Mesenchymal stem cell (in vitro differentiated cells and primary cell): ENCODE data around the gene CDKN1C.

Experiments used
- DNase-seq: peaks from one replicate; pipeline ENCODE4 v3.0.0-alpha.2; 2013
- H2AFZ ChIP-seq: one replicate; pipeline ENCODE4 v1.6.1; 2013; ENCODE audit warnings: low read depth, mild to moderate bottlenecking, control low read depth, inconsistent platforms, low read length, moderate library complexity
- H2AK5ac ChIP-seq: 2 replicates; pipeline ENCODE4 v1.6.1; 2013; ENCODE audit warnings: low read length, moderate library complexity, mild to moderate bottlenecking, inconsistent platforms; ENCODE audit not compliant: severe bottlenecking
- H2BK120ac ChIP-seq: one replicate; pipeline ENCODE4 v1.6.1; 2013; ENCODE audit warnings: low read depth, mild to moderate bottlenecking, inconsistent platforms, low read length, moderate library complexity
- H2BK12ac ChIP-seq, 2 experiments: one replicate each; pipeline ENCODE4 v1.6.1; 2013; ENCODE audit warnings: inconsistent platforms in 2 of 2, low read length in 2 of 2, mild to moderate bottlenecking in 2 of 2, moderate library complexity in 2 of 2, control low read depth in 1 of 2
- H2BK15ac ChIP-seq: one replicate; pipeline ENCODE4 v1.6.1; 2013; ENCODE audit warnings: mild to moderate bottlenecking, low read depth, inconsistent platforms; ENCODE audit not compliant: poor library complexity, severe bottlenecking
- H2BK5ac ChIP-seq: 2 replicates; pipeline ENCODE4 v1.6.1; 2013; ENCODE audit warnings: low read depth, mild to moderate bottlenecking, low read length, control low read depth, inconsistent platforms; ENCODE audit not compliant: poor library complexity, severe bottlenecking
- H3K14ac ChIP-seq, 2 experiments: one replicate each; pipeline ENCODE4 v1.6.1; 2013; ENCODE audit warnings: inconsistent platforms in 2 of 2, low read length in 2 of 2, control low read depth in 1 of 2, mild to moderate bottlenecking in 1 of 2, moderate library complexity in 1 of 2
- H3K18ac ChIP-seq, 2 experiments: one replicate each; pipeline ENCODE4 v1.6.1; 2013; ENCODE audit warnings: inconsistent platforms in 2 of 2, low read length in 2 of 2, control low read depth in 1 of 2, low read depth in 1 of 2, mild to moderate bottlenecking in 1 of 2
- H3K23ac ChIP-seq, 2 experiments: one replicate each; pipeline ENCODE4 v1.6.1; 2013; ENCODE audit warnings: inconsistent platforms in 2 of 2, low read length in 2 of 2, mild to moderate bottlenecking in 2 of 2, moderate library complexity in 2 of 2, control low read depth in 1 of 2
- H3K27ac ChIP-seq: 2 replicates; pipeline ENCODE4 v1.5.1; 2013; ENCODE audit warnings: mild to moderate bottlenecking, moderate library complexity, low read length, control low read depth, inconsistent platforms; ENCODE audit not compliant: poor library complexity, severe bottlenecking
- H3K27me3 ChIP-seq, 2 experiments: 2 replicates each; pipeline versions ENCODE4 v1.6.1 to v1.7.0; 2013; ENCODE audit warnings: low read length in 2 of 2, mild to moderate bottlenecking in 2 of 2, moderate library complexity in 2 of 2, control low read depth in 1 of 2, inconsistent platforms in 1 of 2; ENCODE audit not compliant: control insufficient read depth in 1 of 2, insufficient read depth in 1 of 2
- H3K36me3 ChIP-seq, 2 experiments: 2 replicates each; pipeline versions ENCODE4 v1.6.1 to v1.7.0; 2013; ENCODE audit warnings: low read length in 2 of 2, control low read depth in 1 of 2, inconsistent platforms in 1 of 2, low read depth in 1 of 2, mild to moderate bottlenecking in 1 of 2; ENCODE audit not compliant: insufficient read depth in 2 of 2, control insufficient read depth in 1 of 2
- H3K4ac ChIP-seq, 2 experiments: one replicate each; pipeline ENCODE4 v1.6.1; 2013; ENCODE audit warnings: inconsistent platforms in 2 of 2, low read length in 2 of 2, mild to moderate bottlenecking in 2 of 2, moderate library complexity in 2 of 2, control low read depth in 1 of 2, low read depth in 1 of 2
- H3K4me1 ChIP-seq: 2 replicates; pipeline ENCODE4 v1.6.1; 2013; ENCODE audit warnings: low read depth, low read length, control low read depth; ENCODE audit not compliant: control insufficient read depth, insufficient read depth
- H3K4me2 ChIP-seq: 2 replicates; pipeline ENCODE4 v1.6.1; 2013; ENCODE audit warnings: low read length, mild to moderate bottlenecking, inconsistent platforms; ENCODE audit not compliant: poor library complexity, severe bottlenecking
- H3K4me3 ChIP-seq, 2 experiments: 2 replicates each; pipeline versions ENCODE4 v1.5.1 to v1.7.0; 2013; ENCODE audit warnings: low read length in 2 of 2, mild to moderate bottlenecking in 2 of 2, control low read depth in 1 of 2, low read depth in 1 of 2; ENCODE audit not compliant: insufficient read depth in 1 of 2
- H3K79me1 ChIP-seq: replicated peaks from 2 replicates; pipeline ENCODE4 v1.6.1; 2013; ENCODE audit warnings: mild to moderate bottlenecking, control low read depth, low read length, inconsistent platforms; ENCODE audit not compliant: poor library complexity, severe bottlenecking
- H3K9ac ChIP-seq: 2 replicates; pipeline ENCODE4 v1.7.0; 2013; ENCODE audit warnings: mild to moderate bottlenecking, low read length, moderate library complexity
- H3K9me3 ChIP-seq: 2 replicates; pipeline ENCODE4 v1.7.0; 2013; ENCODE audit warnings: mild to moderate bottlenecking, low read length; ENCODE audit not compliant: control insufficient read depth
- H4K8ac ChIP-seq: one replicate; pipeline ENCODE4 v1.6.1; 2013; ENCODE audit warnings: inconsistent platforms, mild to moderate bottlenecking, low read length, moderate library complexity
- H4K91ac ChIP-seq: one replicate; pipeline ENCODE4 v1.6.1; 2013; ENCODE audit warnings: mild to moderate bottlenecking, low read length, inconsistent platforms
- WGBS: methylation state at CpG from one replicate; pipeline ENCODE4 v1.1.7; 2013; ENCODE audit warnings: mixed read lengths; 5-methylcytosine and 5-hydroxymethylcytosine counted together

Gene CDKN1C

GRCh38 chr11:2880646-2881045 is 4.9 kb downstream of the CDKN1C start:
- Histone ChIP-seq H3K18ac (no peak overlapping the region), H3K27ac (no peak overlapping the region), H2AK5ac (no peak overlapping the region), H3K4ac (no peak overlapping the region), H3K27me3 (peaks cover 0 to 19% of the 10 kb centered on the region in 2 experiments), H2AFZ (no peak overlapping the region), H3K14ac (no peak overlapping the region), H3K9me3 (peaks cover 3% of the 10 kb centered on the region), H3K4me3 (no peak overlapping the region), H2BK12ac (no peak overlapping the region), H2BK15ac (no peak overlapping the region), H3K9ac (no peak overlapping the region), H4K91ac (peak overlapping the region; percentile 11), H4K8ac (no peak overlapping the region), H3K4me2 (no peak overlapping the region), H2BK120ac (no peak overlapping the region), H3K79me1 (peaks cover 8% of the 10 kb centered on the region), H2BK5ac (no peak overlapping the region), H3K23ac (no peak overlapping the region), H3K36me3 (peaks cover 0 to 18% of the 10 kb centered on the region in 2 experiments), H3K4me1 (peaks cover 29% of the 10 kb centered on the region)
- DNase-seq = no peak
- WGBS = 91% methylated on average over 7 of the region's 7 CpGs

GRCh38 chr11:2878782-2879181 is 6.8 kb downstream of the CDKN1C start:
- WGBS = 96% methylated on average over 8 of the region's 8 CpGs

GRCh38 chr11:2877474-2877873 is 8.1 kb downstream of the CDKN1C start:
- H3K4me3 ChIP-seq = no peak overlapping the region
- no peak overlapping the region for H2BK12ac ChIP-seq
- no peak overlapping the region for H3K9ac ChIP-seq
- no peak overlapping the region for H4K8ac ChIP-seq
- no peak overlapping the region for H3K27ac ChIP-seq
- H3K36me3 ChIP-seq = peaks cover 0 to 9% of the 10 kb centered on the region in 2 experiments
- no peak overlapping the region for H3K4ac ChIP-seq
- H3K9me3 ChIP-seq = peaks cover 3% of the 10 kb centered on the region
- no peak overlapping the region for H4K91ac ChIP-seq
- H3K4me1 ChIP-seq = peaks cover 14% of the 10 kb centered on the region
- peaks cover 5% of the 10 kb centered on the region for H3K79me1 ChIP-seq
- no peak overlapping the region for H2AFZ ChIP-seq
- 94% methylated on average over 6 of the region's 6 CpGs for WGBS
- H3K23ac ChIP-seq = no peak overlapping the region
- H2BK120ac ChIP-seq = no peak overlapping the region
- no peak overlapping the region for H3K14ac ChIP-seq
- peaks cover 0 to 12% of the 10 kb centered on the region in 2 experiments for H3K27me3 ChIP-seq
- no peak overlapping the region for H2AK5ac ChIP-seq
- H3K18ac ChIP-seq = no peak overlapping the region
- no peak overlapping the region for H2BK5ac ChIP-seq
- no peak overlapping the region for H2BK15ac ChIP-seq
- H3K4me2 ChIP-seq = no peak overlapping the region
- no peak for DNase-seq

More at GRCh38 chr11:2878782-2879181, 6.8 kb downstream of the CDKN1C start:
- Histone ChIP-seq H3K79me1 (peaks cover 5% of the 10 kb centered on the region), H3K18ac (no peak overlapping the region), H3K9me3 (peaks cover 3% of the 10 kb centered on the region), H2BK120ac (no peak overlapping the region), H2AFZ (no peak overlapping the region), H3K23ac (no peak overlapping the region), H4K8ac (no peak overlapping the region), H2BK15ac (no peak overlapping the region), H2BK5ac (no peak overlapping the region), H3K4me2 (no peak overlapping the region), H3K4me1 (peaks cover 23% of the 10 kb centered on the region), H4K91ac (no peak overlapping the region), H3K14ac (no peak overlapping the region), H3K27ac (no peak overlapping the region), H3K9ac (no peak overlapping the region), H2AK5ac (no peak overlapping the region), H3K4me3 (no peak overlapping the region), H2BK12ac (no peak overlapping the region), H3K27me3 (peaks cover 0 to 19% of the 10 kb centered on the region in 2 experiments), H3K36me3 (peaks cover 0 to 16% of the 10 kb centered on the region in 2 experiments), H3K4ac (no peak overlapping the region)
- no peak for DNase-seq

GRCh38 chr11:2874963-2875362 is 10.6 kb downstream of the CDKN1C start:
- Histone ChIP-seq H2BK5ac (no peak overlapping the region), H2BK12ac (no peak overlapping the region), H3K23ac (no peak overlapping the region), H3K4me3 (no peak overlapping the region), H2BK120ac (no peak overlapping the region), H4K91ac (no peak overlapping the region), H4K8ac (no peak overlapping the region), H3K4me2 (no peak overlapping the region), H3K9me3 (peaks cover 3% of the 10 kb centered on the region), H2AK5ac (no peak overlapping the region), H3K36me3 (peaks cover 0 to 6% of the 10 kb centered on the region in 2 experiments), H3K27me3 (peaks cover 12 to 25% of the 10 kb centered on the region in 2 experiments), H3K4me1 (peaks cover 4% of the 10 kb centered on the region), H3K18ac (no peak overlapping the region), H3K9ac (no peak overlapping the region), H3K27ac (no peak overlapping the region), H3K4ac (no peak overlapping the region), H2AFZ (no peak overlapping the region), H3K14ac (no peak overlapping the region), H2BK15ac (no peak overlapping the region), H3K79me1 (no peaks in the 10 kb centered on the region)
- 94% methylated on average over 10 of the region's 10 CpGs for WGBS
- DNase-seq = no peak
